HEK293 (cell line): Measurements from ENCODE around the gene TSPAN9.

ENCODE experiments used
- BCL11A ChIP-seq: fragments of 450-650 bp; formaldehyde crosslinking; IDR thresholded peaks from 2 replicates; pipeline ENCODE4 v1.5.1; 2016; ENCODE audit warnings: low read depth, missing biosample characterization, missing genetic modification characterization
- BCL11B ChIP-seq: fragments of 450-650 bp; formaldehyde crosslinking; IDR thresholded peaks from 2 replicates; pipeline ENCODE4 v1.5.1; 2016; ENCODE audit warnings: low read depth, missing biosample characterization, missing genetic modification characterization
- GLI4 ChIP-seq: fragments of 450-650 bp; formaldehyde crosslinking; IDR thresholded peaks from 2 replicates; pipeline ENCODE4 v1.5.1; 2016; ENCODE audit warnings: missing biosample characterization, missing genetic modification characterization
- IKZF3 ChIP-seq: fragments of 450-650 bp; IDR thresholded peaks from 2 replicates; pipeline ENCODE4 v1.5.0; 2018; ENCODE audit warnings: missing biosample characterization, mild to moderate bottlenecking, missing genetic modification characterization, moderate library complexity
- KLF1 ChIP-seq: fragments of 450-650 bp; formaldehyde crosslinking; IDR thresholded peaks from 2 replicates; pipeline ENCODE4 v1.5.1; 2016; ENCODE audit warnings: missing biosample characterization, missing genetic modification characterization
- KLF8 ChIP-seq: fragments of 450-650 bp; formaldehyde crosslinking; IDR thresholded peaks from 2 replicates; pipeline ENCODE4 v1.5.1; 2016; ENCODE audit warnings: missing biosample characterization, missing genetic modification characterization
- PATZ1 ChIP-seq: fragments of 450-650 bp; formaldehyde crosslinking; IDR thresholded peaks from 2 replicates; pipeline ENCODE4 v1.5.1; 2016; ENCODE audit warnings: missing biosample characterization, missing genetic modification characterization
- SP3 ChIP-seq: fragments of 450-650 bp; formaldehyde crosslinking; IDR thresholded peaks from 2 replicates; pipeline ENCODE4 v1.5.1; 2016; ENCODE audit warnings: missing biosample characterization, missing genetic modification characterization
- SP7 ChIP-seq: fragments of 450-650 bp; formaldehyde crosslinking; IDR thresholded peaks from 2 replicates; pipeline ENCODE4 v1.5.1; 2016; ENCODE audit warnings: missing biosample characterization, missing genetic modification characterization
- TCF7L2 ChIP-seq: IDR thresholded peaks from 2 replicates; pipeline ENCODE4 v1.6.1; 2011; ENCODE audit warnings: low read depth, mild to moderate bottlenecking, inconsistent platforms, low read length, moderate library complexity, borderline replicate concordance
- ZBTB1 ChIP-seq: fragments of 450-650 bp; formaldehyde crosslinking; IDR thresholded peaks from 2 replicates; pipeline ENCODE4 v1.5.1; 2016; ENCODE audit warnings: missing biosample characterization, missing genetic modification characterization
- ZNF133 ChIP-seq: fragments of 450-650 bp; formaldehyde crosslinking; IDR thresholded peaks from 2 replicates; pipeline ENCODE4 v1.5.1; 2016; ENCODE audit warnings: missing biosample characterization, missing genetic modification characterization
- ZNF138 ChIP-seq: fragments of 450-650 bp; formaldehyde crosslinking; IDR thresholded peaks from 2 replicates; pipeline ENCODE4 v1.5.1; 2016; ENCODE audit warnings: missing biosample characterization, missing genetic modification characterization, borderline replicate concordance
- ZNF140 ChIP-seq: fragments of 450-650 bp; formaldehyde crosslinking; IDR thresholded peaks from 2 replicates; pipeline ENCODE4 v1.5.1; 2016; ENCODE audit warnings: missing biosample characterization, missing genetic modification characterization
- ZNF19 ChIP-seq: fragments of 450-650 bp; formaldehyde crosslinking; IDR thresholded peaks from 2 replicates; pipeline ENCODE4; 2016; ENCODE audit warnings: missing biosample characterization, missing genetic modification characterization, low read depth
- ZNF2 ChIP-seq: fragments of 450-650 bp; formaldehyde crosslinking; IDR thresholded peaks from 2 replicates; pipeline ENCODE4 v1.5.1; 2016; ENCODE audit warnings: missing biosample characterization, missing genetic modification characterization
- ZNF449 ChIP-seq: fragments of 450-650 bp; formaldehyde crosslinking; IDR thresholded peaks from 2 replicates; pipeline ENCODE4 v1.5.1; 2017; ENCODE audit warnings: missing biosample characterization, mild to moderate bottlenecking, missing genetic modification characterization, moderate library complexity
- ZNF473 ChIP-seq: fragments of 450-650 bp; formaldehyde crosslinking; IDR thresholded peaks from 2 replicates; pipeline ENCODE4 v1.5.1; 2017; ENCODE audit warnings: missing biosample characterization, missing genetic modification characterization
- ZNF580 ChIP-seq: fragments of 450-650 bp; formaldehyde crosslinking; IDR thresholded peaks from 2 replicates; pipeline ENCODE4 v1.5.1; 2016; ENCODE audit warnings: missing biosample characterization, missing genetic modification characterization
- ZNF645 ChIP-seq: fragments of 450-650 bp; formaldehyde crosslinking; IDR thresholded peaks from 2 replicates; pipeline ENCODE4; 2016; ENCODE audit warnings: missing biosample characterization, missing genetic modification characterization
- ZNF747 ChIP-seq: fragments of 450-650 bp; formaldehyde crosslinking; IDR thresholded peaks from 2 replicates; pipeline ENCODE4 v1.5.1; 2016; ENCODE audit warnings: missing biosample characterization, missing genetic modification characterization
- ZNF791 ChIP-seq: fragments of 450-650 bp; formaldehyde crosslinking; IDR thresholded peaks from 2 replicates; pipeline ENCODE4 v1.5.1; 2016; ENCODE audit warnings: missing biosample characterization, missing genetic modification characterization
- ZNF837 ChIP-seq: fragments of 450-650 bp; formaldehyde crosslinking; IDR thresholded peaks from 2 replicates; pipeline ENCODE4 v1.5.1; 2016; ENCODE audit warnings: missing biosample characterization, missing genetic modification characterization
- ZNF843 ChIP-seq: fragments of 450-650 bp; formaldehyde crosslinking; IDR thresholded peaks from 2 replicates; pipeline ENCODE4 v1.5.1; 2016; ENCODE audit warnings: missing biosample characterization, missing genetic modification characterization
- ZSCAN5A ChIP-seq: fragments of 450-650 bp; formaldehyde crosslinking; IDR thresholded peaks from 2 replicates; pipeline ENCODE4 v1.5.1; 2016; ENCODE audit warnings: missing biosample characterization, missing genetic modification characterization
- TF ChIP-seq, protein P1 (sequence below): fragments of 450-650 bp; formaldehyde crosslinking; IDR thresholded peaks from 2 replicates; pipeline ENCODE4 v1.5.1; 2016; ENCODE audit warnings: missing biosample characterization, missing genetic modification characterization
- TF ChIP-seq, protein P2 (sequence below): fragments of 450-650 bp; formaldehyde crosslinking; IDR thresholded peaks from 2 replicates; pipeline ENCODE4 v1.5.1; 2016; ENCODE audit warnings: missing biosample characterization, missing genetic modification characterization
- TF ChIP-seq, protein P3 (sequence below): fragments of 450-650 bp; formaldehyde crosslinking; IDR thresholded peaks from 2 replicates; pipeline ENCODE4 v1.5.1; 2017; ENCODE audit warnings: missing biosample characterization, missing genetic modification characterization

The TSPAN9 gene

GRCh38 chr12:3202734-3203446, 125.7 kb downstream of the TSPAN9 start (continued):
- TF ChIP-seq, protein P1, sequence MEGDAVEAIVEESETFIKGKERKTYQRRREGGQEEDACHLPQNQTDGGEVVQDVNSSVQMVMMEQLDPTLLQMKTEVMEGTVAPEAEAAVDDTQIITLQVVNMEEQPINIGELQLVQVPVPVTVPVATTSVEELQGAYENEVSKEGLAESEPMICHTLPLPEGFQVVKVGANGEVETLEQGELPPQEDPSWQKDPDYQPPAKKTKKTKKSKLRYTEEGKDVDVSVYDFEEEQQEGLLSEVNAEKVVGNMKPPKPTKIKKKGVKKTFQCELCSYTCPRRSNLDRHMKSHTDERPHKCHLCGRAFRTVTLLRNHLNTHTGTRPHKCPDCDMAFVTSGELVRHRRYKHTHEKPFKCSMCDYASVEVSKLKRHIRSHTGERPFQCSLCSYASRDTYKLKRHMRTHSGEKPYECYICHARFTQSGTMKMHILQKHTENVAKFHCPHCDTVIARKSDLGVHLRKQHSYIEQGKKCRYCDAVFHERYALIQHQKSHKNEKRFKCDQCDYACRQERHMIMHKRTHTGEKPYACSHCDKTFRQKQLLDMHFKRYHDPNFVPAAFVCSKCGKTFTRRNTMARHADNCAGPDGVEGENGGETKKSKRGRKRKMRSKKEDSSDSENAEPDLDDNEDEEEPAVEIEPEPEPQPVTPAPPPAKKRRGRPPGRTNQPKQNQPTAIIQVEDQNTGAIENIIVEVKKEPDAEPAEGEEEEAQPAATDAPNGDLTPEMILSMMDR (tag by site-specific recombination): peak; percentile 81
- TF ChIP-seq ZSCAN5A (tag by site-specific recombination) (no peak), SP3 (tag by site-specific recombination) (no peak), BCL11A (no peak), ZBTB1 (tag by site-specific recombination) (no peak), ZNF133 (tag by site-specific recombination) (no peak), ZNF837 (tag by site-specific recombination) (no peak), BCL11B (no peak), KLF8 (tag by site-specific recombination) (peak; percentile 96), ZNF449 (tag by site-specific recombination) (peak; percentile 74), ZNF791 (tag by site-specific recombination) (no peak), KLF1 (tag by site-specific recombination) (peak; percentile 47; the same call in 1 of the 2 replicates), ZNF580 (no peak), IKZF3 (tag by site-specific recombination) (no peak), ZNF19 (no peak), ZNF843 (no peak), PATZ1 (tag by site-specific recombination) (peak; percentile 71; the same call in 1 of the 2 replicates), ZNF2 (tag by site-specific recombination) (peak; percentile 98), ZNF473 (tag by site-specific recombination) (no peak), ZNF140 (tag by site-specific recombination) (no peak), GLI4 (tag by site-specific recombination) (0 out of 2 replicates have a peak, but pooled peaks have one; percentile 14), ZNF138 (no peak), TCF7L2 (peak; percentile 31; the same call in 1 of the 2 replicates), ZNF645 (tag by site-specific recombination) (no peak), ZNF747 (tag by site-specific recombination) (no peak), SP7 (tag by site-specific recombination) (0 out of 2 replicates have a peak, but pooled peaks have one; percentile 40)
- TF ChIP-seq, protein P2, sequence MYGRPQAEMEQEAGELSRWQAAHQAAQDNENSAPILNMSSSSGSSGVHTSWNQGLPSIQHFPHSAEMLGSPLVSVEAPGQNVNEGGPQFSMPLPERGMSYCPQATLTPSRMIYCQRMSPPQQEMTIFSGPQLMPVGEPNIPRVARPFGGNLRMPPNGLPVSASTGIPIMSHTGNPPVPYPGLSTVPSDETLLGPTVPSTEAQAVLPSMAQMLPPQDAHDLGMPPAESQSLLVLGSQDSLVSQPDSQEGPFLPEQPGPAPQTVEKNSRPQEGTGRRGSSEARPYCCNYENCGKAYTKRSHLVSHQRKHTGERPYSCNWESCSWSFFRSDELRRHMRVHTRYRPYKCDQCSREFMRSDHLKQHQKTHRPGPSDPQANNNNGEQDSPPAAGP (tag by site-specific recombination): 0 out of 2 replicates have a peak, but pooled peaks have one; percentile 17
- TF ChIP-seq, protein P3, sequence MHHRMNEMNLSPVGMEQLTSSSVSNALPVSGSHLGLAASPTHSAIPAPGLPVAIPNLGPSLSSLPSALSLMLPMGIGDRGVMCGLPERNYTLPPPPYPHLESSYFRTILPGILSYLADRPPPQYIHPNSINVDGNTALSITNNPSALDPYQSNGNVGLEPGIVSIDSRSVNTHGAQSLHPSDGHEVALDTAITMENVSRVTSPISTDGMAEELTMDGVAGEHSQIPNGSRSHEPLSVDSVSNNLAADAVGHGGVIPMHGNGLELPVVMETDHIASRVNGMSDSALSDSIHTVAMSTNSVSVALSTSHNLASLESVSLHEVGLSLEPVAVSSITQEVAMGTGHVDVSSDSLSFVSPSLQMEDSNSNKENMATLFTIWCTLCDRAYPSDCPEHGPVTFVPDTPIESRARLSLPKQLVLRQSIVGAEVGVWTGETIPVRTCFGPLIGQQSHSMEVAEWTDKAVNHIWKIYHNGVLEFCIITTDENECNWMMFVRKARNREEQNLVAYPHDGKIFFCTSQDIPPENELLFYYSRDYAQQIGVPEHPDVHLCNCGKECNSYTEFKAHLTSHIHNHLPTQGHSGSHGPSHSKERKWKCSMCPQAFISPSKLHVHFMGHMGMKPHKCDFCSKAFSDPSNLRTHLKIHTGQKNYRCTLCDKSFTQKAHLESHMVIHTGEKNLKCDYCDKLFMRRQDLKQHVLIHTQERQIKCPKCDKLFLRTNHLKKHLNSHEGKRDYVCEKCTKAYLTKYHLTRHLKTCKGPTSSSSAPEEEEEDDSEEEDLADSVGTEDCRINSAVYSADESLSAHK (tag by site-specific recombination): no peak
